Fibroblast of pulmonary artery (primary cell): ENCODE results near the gene ALDH4A1.
A peak's percentile ranks its signal among the peaks of the same experiment; 100 is the strongest.

Source experiments
- DNase-seq: peaks from one replicate; pipeline ENCODE4 v3.0.0-alpha.2; 2010; ENCODE audit warnings: low read depth
- H3K4me3 ChIP-seq: replicated peaks from 2 replicates; pipeline ENCODE4 v1.5.1; 2011; ENCODE audit warnings: low read depth, mild to moderate bottlenecking, control low read depth, low read length, moderate library complexity
- CTCF ChIP-seq: IDR thresholded peaks from 2 replicates; pipeline ENCODE4 v1.5.1; 2011; ENCODE audit warnings: mild to moderate bottlenecking, control low read depth, low read length, inconsistent platforms; ENCODE audit errors: missing control alignments

Gene ALDH4A1

DNA sequence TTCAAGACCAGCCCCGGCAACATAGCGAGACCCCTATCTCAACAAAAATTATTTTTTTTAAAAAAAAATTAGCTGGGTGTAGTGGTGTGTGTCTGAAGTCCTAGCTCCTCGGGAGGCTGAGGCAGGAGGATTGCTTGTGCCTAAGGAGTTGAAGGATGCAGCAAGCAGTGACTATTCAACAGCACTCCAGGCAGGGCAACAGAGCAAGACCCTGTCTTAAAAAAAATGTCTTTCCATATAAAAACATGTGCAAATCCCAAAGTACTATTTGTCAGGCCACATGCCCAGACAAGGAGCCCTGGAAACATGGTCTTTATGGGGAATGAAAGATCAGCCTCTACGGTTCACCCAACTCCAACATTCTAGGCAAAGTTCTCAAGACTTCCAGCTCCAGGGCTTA, 40.8 kb upstream of the ALDH4A1 start:
- H3K4me3 ChIP-seq, result no peak overlapping the region
- no peak for DNase-seq
- TF ChIP-seq CTCF, result no peak

GRCh38 chr1:18942340-18942739, 40.0 kb upstream of the ALDH4A1 start:
- H3K4me3 ChIP-seq, result no peak overlapping the region
- DNase-seq, result peak; percentile 70
- no peak for TF ChIP-seq CTCF

DNA sequence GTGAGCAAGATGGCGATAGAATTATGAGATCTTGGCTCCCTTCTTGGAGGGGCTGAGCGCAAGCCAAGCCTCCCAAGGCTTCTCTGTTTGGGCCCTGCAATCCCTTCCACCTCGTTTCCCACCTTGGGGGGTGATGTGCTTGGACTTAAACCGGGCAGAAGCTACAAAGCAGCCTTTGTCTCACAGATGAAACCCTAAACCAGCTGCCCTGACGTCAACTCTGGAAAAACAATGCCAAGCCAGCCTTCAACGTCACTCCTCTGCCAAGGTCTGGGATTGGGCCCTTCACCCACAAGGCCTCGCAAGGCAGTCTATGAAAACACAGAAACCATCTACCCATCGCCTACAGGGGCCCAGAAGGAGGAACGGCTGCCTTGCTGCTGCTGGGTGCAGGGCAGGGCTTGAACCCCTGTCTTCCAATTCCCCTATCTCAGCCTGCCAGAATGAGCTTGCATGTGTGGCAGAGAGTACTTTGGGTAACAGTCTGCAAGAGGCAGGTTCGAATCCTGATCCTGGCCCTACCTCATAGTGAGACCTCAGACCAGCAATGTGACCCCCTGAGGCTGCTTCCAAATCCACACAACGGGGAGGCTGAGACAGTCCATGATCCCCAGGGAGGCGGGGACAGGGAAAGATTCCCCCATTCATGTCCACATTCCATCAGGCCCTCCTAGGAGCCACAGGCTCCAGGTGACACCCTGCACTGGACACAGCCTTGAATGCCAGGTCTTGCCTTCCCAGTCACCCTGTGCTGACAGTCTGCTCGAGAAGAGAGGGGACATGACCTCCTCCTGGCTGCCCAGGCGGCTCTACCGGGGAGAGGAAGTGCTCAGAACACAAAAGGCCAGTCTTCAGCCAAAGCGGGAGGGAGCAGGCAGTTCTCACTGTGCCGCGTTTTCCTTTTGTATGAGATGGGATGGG, 39.1 kb upstream of the ALDH4A1 start:
- peak; percentile 93 for DNase-seq
- no peak overlapping the region for H3K4me3 ChIP-seq
- no peak for TF ChIP-seq CTCF

GRCh38 chr1:18940303-18941020, 38.1 kb upstream of the ALDH4A1 start:
- no peak for TF ChIP-seq CTCF
- DNase-seq, result peak; percentile 41
- no peak overlapping the region for H3K4me3 ChIP-seq

DNA sequence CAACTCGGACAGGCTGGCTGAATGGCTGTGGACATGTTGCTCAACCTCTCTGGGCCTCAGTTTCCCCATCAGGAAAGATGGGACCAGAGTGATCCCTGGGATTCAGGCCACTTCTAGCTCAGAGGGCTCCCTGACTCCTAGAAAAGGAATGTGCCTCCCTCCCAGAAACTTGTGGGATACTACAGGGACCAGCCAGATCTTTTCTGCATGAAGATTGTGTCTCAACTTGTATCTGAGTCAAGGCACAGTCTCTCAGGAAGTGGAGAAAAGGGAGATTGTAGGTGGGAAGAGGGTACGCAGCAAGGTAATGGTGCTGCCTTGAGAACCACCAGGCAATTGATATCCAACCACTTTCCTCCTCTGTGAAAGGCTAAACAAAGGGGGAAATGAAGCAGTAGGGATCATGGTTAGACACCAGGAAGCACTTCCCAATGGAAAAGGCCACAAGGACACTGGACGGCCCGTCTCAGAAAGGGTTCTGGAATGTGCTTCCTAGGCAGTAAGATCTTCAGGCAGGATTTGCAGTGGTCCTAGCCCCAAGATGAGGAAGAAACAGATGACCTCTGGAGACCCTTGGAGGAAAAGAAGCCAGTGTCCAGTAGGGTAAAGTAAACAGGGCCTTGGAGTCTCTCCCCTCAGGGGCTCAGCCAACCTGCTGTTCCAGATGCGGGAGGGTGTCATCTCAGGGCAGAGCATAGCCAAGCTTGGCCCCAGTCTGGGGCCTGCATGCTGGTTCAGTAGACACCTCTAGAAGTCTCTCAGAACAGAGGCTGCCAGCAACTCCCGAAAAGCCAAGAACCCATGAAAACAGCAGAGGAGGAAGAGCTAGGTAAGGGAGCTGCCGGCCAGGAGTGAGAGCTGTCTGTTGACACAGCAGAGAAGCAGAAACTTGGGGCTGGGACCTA, 37.3 kb upstream of the ALDH4A1 start:
- no peak overlapping the region for H3K4me3 ChIP-seq
- DNase-seq, result peak; percentile 47
- no peak for TF ChIP-seq CTCF

- H3K4me3 ChIP-seq, result no peak overlapping the region
Measured at GRCh38 chr1:18938707-18939070, 36.3 kb upstream of the ALDH4A1 start.

More at GRCh38 chr1:18938707-18939070, 36.3 kb upstream of the ALDH4A1 start:
- no peak for TF ChIP-seq CTCF
- no peak for DNase-seq
